Stomach (tissue), 9 donors: ENCODE results near the gene SMAD6. TPM values are rescaled to one million over a fixed set of nuclear protein-coding genes. Genes with fewer than 3 reads are reported as not detected.

ENCODE experiments used
- DNase-seq, 2 donors: peaks; one replicate each; pipeline versions ENCODE4 v3.0.0 to v3.0.0-alpha.2; 2013 to 2019
- H3K27ac ChIP-seq, 5 donors: fragments of 200-600 bp in 4 of 5; sonication (generic) in 4 of 5; one replicate each; pipeline ENCODE4 v1.5.1; 2013 to 2019; ENCODE audit warnings: mild to moderate bottlenecking in 1 of 5, moderate library complexity in 1 of 5
- H3K27me3 ChIP-seq, 3 donors: fragments of 200-600 bp; sonication (generic); one replicate each; pipeline ENCODE4 v1.5.1; 2017 to 2019; ENCODE audit warnings: mixed run types in 1 of 3
- H3K36me3 ChIP-seq, 4 donors: fragments of 200-600 bp; sonication (generic); 1 replicate in 3 of 4; 2 replicates in 1 of 4; pipeline ENCODE4 v1.5.1; 2016 to 2019
- H3K4me1 ChIP-seq, 4 donors: fragments of 200-600 bp; sonication (generic); one replicate each; pipeline ENCODE4 v1.5.1; 2016 to 2019
- H3K4me3 ChIP-seq, 4 donors: fragments of 200-600 bp; sonication (generic) in 3 of 4; one replicate each; pipeline ENCODE4 v1.5.1; 2016 to 2019; ENCODE audit warnings: mild to moderate bottlenecking in 1 of 4
- H3K9me3 ChIP-seq, 4 donors: fragments of 200-600 bp; sonication (generic); one replicate each; pipeline ENCODE4 v1.5.1; 2016 to 2019
- CTCF ChIP-seq, 7 experiments: fragments of 450-650 bp in 4 of 7; fragments of 200-600 bp in 3 of 7; sonication (generic) in 3 of 7; IDR thresholded peaks; one replicate each; pipeline ENCODE4 v1.5.1; 2016 to 2019; ENCODE audit warnings: antibody characterized with exemption in 7 of 7, control low read depth in 2 of 7, mild to moderate bottlenecking in 1 of 7
- EP300 ChIP-seq: sonication (generic); formaldehyde crosslinking; IDR thresholded peaks from one replicate; pipeline ENCODE4 v1.6.1; 2017; ENCODE audit warnings: antibody characterized with exemption
- POLR2A ChIP-seq, 4 donors: fragments of 450-650 bp; IDR thresholded peaks; one replicate each; pipeline ENCODE4 v1.6.1; 2016; ENCODE audit warnings: antibody characterized with exemption in 4 of 4, control low read depth in 2 of 4, mild to moderate bottlenecking in 1 of 4, moderate library complexity in 1 of 4
- POLR2AphosphoS5 ChIP-seq, 3 donors: sonication (generic); formaldehyde crosslinking; IDR thresholded peaks; one replicate each; pipeline ENCODE4 v1.6.1; 2016; ENCODE audit warnings: antibody characterized with exemption in 3 of 3
- WGBS, 5 donors: extraction: QIAGEN DNeasy Blood & Tissue Kit in 3 of 5; methylation state at CpG; one replicate each; pipeline versions ENCODE4 v1.1.5 to v1.1.7; 2013 to 2018; 5-methylcytosine and 5-hydroxymethylcytosine counted together
- intact Hi-C: fragments of 100-400 bp; cut with DNase I; formaldehyde crosslinking; loops from one replicate; pipeline ENCODE4 v1.15.1; 2023; ENCODE audit warnings: low total_unique reads
- polyA plus RNA-seq, 3 donors: library from polyadenylated mRNA; stranded (reverse); fragments of 200-250 nt; gene quantifications; one replicate each; pipeline ENCODE4 v1.2.3, GENCODE V29; 2013
- total RNA-seq, 5 donors: library from RNA; depleted of rRNA; stranded (reverse); fragments of >200 nt; gene quantifications; one replicate each; pipeline versions ENCODE4 v1.1.0 to v1.2.3, GENCODE V29; 2014 to 2016
- donor health status: healthy with polysubstance abuse.
- donor health status: Bipolar disorder and iron deficiency.
- donor health status: healthy.

The SMAD6 gene
- total and polyA plus RNA-seq, 8 donors = 4.0 to 112 (median 28.3) TPM

GRCh38 chr15:66655997-66656396, 46.0 kb upstream of the SMAD6 start:
- no peak for DNase-seq
- WGBS, 5 donors = 90 to 97% (median 94%) methylated on average over 2 of the region's 2 CpGs
- H3K27ac ChIP-seq = peak overlapping the region in 1 of 5 donors; percentile 50
- peaks cover 9 to 42% (median 37%) of the 10 kb centered on the region in 4 donors for H3K4me1 ChIP-seq
- TF ChIP-seq POLR2AphosphoS5 (IDR thresholded peaks at IDR 0.05) (no peak), EP300 (no peak), CTCF (IDR thresholded peaks at IDR 0.05) (no peak)
- H3K36me3 ChIP-seq = no peaks in the 10 kb centered on the region
- intact Hi-C loops = no loop called here
- H3K27me3 ChIP-seq = peaks cover 0 to 14% (median 5%) of the 10 kb centered on the region in 3 donors
- no peaks in the 10 kb centered on the region for H3K9me3 ChIP-seq
- H3K4me3 ChIP-seq = no peak overlapping the region

DNA sequence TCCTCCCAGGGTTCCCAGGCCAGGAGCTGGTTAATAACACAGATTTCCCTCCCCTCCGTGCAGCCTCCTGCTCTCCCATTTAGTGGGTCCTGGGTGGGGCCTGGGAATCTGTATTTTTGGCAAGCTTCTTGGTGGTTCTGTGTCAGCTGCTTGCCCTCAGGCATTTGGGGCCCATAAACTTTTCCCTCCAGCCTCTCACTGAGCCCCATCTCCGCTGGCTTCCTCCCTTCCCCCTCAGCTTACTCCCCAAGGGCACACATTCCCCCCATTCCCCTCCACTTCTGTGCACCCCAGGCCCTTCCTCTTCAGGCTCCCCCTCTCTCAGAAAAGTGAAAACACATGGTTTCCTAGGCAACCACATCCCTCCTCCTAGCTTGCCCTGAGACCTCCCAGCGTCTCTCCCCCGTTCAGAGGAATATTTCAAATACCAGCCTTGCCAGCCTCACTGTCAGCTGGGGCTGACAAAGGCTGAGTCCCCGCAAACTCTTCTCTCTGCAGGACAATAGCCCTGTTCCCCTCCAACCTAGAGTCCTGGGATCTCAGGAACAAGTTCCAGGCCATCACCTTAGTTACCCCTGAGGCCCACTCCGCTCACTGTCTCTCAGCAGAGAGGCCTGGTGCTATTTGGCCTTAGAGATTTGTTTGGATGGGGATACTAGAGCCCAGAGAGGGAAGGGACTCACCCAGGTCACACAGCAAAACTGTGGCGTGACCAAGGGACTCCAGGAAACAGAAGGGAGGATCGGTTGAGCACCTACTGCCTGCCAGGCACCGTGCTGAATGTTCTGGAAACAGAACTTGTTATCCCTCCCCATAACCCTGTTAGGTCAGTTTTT, 44.6 kb upstream of the SMAD6 start:
- intact Hi-C loops = no loop called here
- Histone ChIP-seq H3K27ac (peak overlapping the region in 2 of 5 donors; percentile 10 to 32), H3K36me3 (no peaks in the 10 kb centered on the region), H3K9me3 (no peaks in the 10 kb centered on the region), H3K4me3 (no peak overlapping the region), H3K27me3 (peaks cover 0 to 14% (median 5%) of the 10 kb centered on the region in 3 donors), H3K4me1 (peaks cover 9 to 31% (median 24%) of the 10 kb centered on the region in 4 donors)
- peak in 1 of 2 donors; percentile 66 for DNase-seq
- whole genome bisulfite sequencing, 5 donors = 80 to 92% (median 88%) methylated on average over 9 of the region's 9 CpGs
- TF ChIP-seq CTCF (IDR thresholded peaks at IDR 0.05) (no peak), POLR2A (IDR thresholded peaks at IDR 0.05) (no peak), EP300 (no peak), POLR2AphosphoS5 (IDR thresholded peaks at IDR 0.05) (no peak)

DNA sequence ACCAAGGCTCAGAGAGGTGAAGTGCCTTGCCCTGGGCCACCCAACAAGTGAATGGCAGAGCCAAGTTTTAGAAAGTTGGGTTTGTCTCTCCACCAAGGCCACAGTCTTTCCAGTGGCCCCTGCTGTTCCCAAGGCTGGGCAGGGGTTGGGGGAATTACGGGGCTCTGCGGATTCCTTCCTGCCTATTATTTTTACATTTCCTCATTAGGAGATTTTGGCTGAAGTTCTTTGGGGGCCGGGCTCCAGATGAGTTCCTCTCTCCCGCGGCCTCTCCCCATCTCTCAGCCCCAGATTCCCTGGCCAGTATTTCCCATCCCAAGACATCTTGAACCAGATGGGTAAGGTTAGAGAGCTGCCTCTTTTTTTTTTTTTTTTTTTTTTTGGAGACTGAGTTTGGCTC, 44.0 kb upstream of the SMAD6 start:
- peak overlapping the region in 2 of 5 donors; percentile 10 to 32 for H3K27ac ChIP-seq
- 52 to 81% (median 76%) methylated on average over 5 of the region's 5 CpGs for WGBS, 5 donors
- intact Hi-C loops = no loop called here

DNA sequence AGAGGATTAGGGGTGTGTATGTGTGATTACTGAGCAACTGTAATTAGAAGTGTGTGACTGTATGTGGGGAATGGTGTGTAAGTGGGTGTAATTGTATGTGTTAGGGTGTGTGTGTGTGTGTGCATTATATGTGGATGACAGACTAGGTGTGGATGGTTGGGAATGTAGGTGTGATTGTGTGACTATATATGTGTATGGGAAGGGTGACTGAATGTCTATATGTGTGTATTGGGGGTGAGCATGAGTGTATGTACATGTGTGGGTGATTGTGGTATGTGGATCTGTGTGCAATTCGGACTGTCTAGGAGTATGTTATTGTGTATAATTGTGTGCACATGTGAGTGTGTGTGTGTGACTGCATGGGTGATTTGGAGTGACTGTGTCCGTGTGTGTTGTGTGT, 43.2 kb upstream of the SMAD6 start:
- no peak overlapping the region for H3K4me3 ChIP-seq
- 91 to 97% (median 92%) methylated on average over 2 of the region's 2 CpGs for WGBS, 5 donors
- no peak for TF ChIP-seq CTCF (IDR thresholded peaks at IDR 0.05)
- no peak for TF ChIP-seq EP300
- TF ChIP-seq POLR2A (IDR thresholded peaks at IDR 0.05) = no peak
- TF ChIP-seq POLR2AphosphoS5 (IDR thresholded peaks at IDR 0.05) = no peak
- H3K9me3 ChIP-seq = no peaks in the 10 kb centered on the region
- H3K27me3 ChIP-seq = peaks cover 0 to 14% (median 5%) of the 10 kb centered on the region in 3 donors
- no peak for DNase-seq
- intact Hi-C loops = no loop called here
- H3K4me1 ChIP-seq = peaks cover 9 to 24% (median 20%) of the 10 kb centered on the region in 4 donors
- no peak overlapping the region for H3K27ac ChIP-seq
- no peaks in the 10 kb centered on the region for H3K36me3 ChIP-seq

More for the DNA sequence above, 44.0 kb upstream of the SMAD6 start:
- peak in 1 of 2 donors; percentile 48 for DNase-seq
- no peak overlapping the region for H3K4me3 ChIP-seq
- H3K9me3 ChIP-seq = no peaks in the 10 kb centered on the region
- H3K4me1 ChIP-seq = peaks cover 9 to 29% (median 22%) of the 10 kb centered on the region in 4 donors
- peaks cover 0 to 14% (median 5%) of the 10 kb centered on the region in 3 donors for H3K27me3 ChIP-seq
- TF ChIP-seq EP300 (no peak), POLR2AphosphoS5 (IDR thresholded peaks at IDR 0.05) (no peak), CTCF (IDR thresholded peaks at IDR 0.05) (no peak), POLR2A (IDR thresholded peaks at IDR 0.05) (no peak)
- no peaks in the 10 kb centered on the region for H3K36me3 ChIP-seq
